Mammary epithelial cell (primary cell): ENCODE results near the gene ZNF555.

Experiments used
- EZH2 ChIP-seq: IDR thresholded peaks from 2 replicates; pipeline ENCODE4 v1.6.1; 2012; ENCODE audit warnings: low read length, inconsistent platforms, borderline replicate concordance
- TF ChIP-seq, protein P1 (sequence below), 2 donors: IDR thresholded peaks in 1 of 2; conservative IDR thresholded peaks in 1 of 2; 2 replicates each; pipeline ENCODE4 v1.5.1; 2011 to 2012; ENCODE audit warnings: inconsistent platforms in 2 of 2, low read length in 2 of 2, mild to moderate bottlenecking in 2 of 2, control low read depth in 1 of 2, low read depth in 1 of 2; ENCODE audit not compliant: insufficient read depth in 1 of 2; ENCODE audit errors: extremely low read depth in 1 of 2

DNA sequence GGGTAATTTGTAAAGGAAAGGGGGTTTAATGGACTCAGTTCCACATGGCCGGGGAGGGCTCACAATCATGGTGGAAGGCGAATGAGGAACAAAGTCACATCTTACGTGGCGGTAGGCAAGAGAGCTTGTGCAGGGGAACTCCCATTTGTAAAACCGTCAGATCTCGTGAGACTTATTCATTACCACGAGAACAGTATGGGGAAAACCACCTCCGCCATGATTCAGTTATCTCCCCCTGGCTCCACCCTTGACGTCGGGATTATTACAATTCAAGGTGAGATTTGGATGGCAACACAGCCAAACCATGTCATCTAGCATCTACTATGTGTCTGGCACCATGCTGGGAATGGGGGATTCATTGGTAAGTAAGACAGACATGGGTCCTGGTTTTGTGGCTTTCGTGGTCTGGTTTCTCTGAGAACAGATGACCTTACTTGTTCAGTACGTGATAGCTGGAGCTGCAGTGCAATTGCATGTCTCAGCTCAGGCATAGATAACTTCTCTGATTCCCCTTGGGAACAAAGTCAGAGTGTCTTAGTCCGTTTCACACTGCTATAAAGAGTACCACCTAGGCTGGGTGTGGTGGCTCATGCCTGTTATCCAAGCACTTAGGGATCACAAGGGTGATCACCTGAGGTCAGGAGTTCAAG is 13.3 kb upstream of the ZNF555 start:
- TF ChIP-seq, protein P1, sequence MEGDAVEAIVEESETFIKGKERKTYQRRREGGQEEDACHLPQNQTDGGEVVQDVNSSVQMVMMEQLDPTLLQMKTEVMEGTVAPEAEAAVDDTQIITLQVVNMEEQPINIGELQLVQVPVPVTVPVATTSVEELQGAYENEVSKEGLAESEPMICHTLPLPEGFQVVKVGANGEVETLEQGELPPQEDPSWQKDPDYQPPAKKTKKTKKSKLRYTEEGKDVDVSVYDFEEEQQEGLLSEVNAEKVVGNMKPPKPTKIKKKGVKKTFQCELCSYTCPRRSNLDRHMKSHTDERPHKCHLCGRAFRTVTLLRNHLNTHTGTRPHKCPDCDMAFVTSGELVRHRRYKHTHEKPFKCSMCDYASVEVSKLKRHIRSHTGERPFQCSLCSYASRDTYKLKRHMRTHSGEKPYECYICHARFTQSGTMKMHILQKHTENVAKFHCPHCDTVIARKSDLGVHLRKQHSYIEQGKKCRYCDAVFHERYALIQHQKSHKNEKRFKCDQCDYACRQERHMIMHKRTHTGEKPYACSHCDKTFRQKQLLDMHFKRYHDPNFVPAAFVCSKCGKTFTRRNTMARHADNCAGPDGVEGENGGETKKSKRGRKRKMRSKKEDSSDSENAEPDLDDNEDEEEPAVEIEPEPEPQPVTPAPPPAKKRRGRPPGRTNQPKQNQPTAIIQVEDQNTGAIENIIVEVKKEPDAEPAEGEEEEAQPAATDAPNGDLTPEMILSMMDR (conservative IDR thresholded peaks at IDR 0.05 in 1 of 2, IDR thresholded peaks at IDR 0.05 in 1 of 2; ENCODE audit: extremely low read depth in 1 of 2, insufficient read depth in 1 of 2, low read depth in 1 of 2, low read length in 2 of 2) = no peak
- TF ChIP-seq EZH2 = no peak
